B cell (primary cell): ENCODE data around the gene TAF5L.

Experiments used
- CTCF ChIP-seq: fragments of 200-600 bp; IDR thresholded peaks from one replicate; pipeline ENCODE4 v1.8.0; 2022; ENCODE audit warnings: antibody characterized with exemption, mild to moderate bottlenecking
- EZH2 ChIP-seq: IDR thresholded peaks from 2 replicates; pipeline ENCODE4 v1.6.1; 2012; ENCODE audit warnings: borderline replicate concordance, low read depth, mild to moderate bottlenecking, moderate library complexity, low read length; ENCODE audit not compliant: insufficient read depth, poor library complexity, severe bottlenecking

- no peak for TF ChIP-seq CTCF
- TF ChIP-seq EZH2, result no peak
These were observed 49.5 kb upstream of the TAF5L start for GRCh38 chr1:229675396-229675795.
